HG02870 (cell line): ENCODE measurements around the gene TRNT1.
A peak's percentile ranks its signal among the peaks of the same experiment; 100 is the strongest.

Experiments
- ATAC-seq: cut with Tn5 transposase; IDR thresholded peaks from one replicate; pipeline ENCODE4 v1.9.1; 2021; ENCODE audit warnings: mild to moderate bottlenecking, moderate library complexity; ENCODE audit not compliant: unreplicated experiment

Gene TRNT1

GRCh38 chr3:3110749-3111361 lies 15.9 kb upstream of the TRNT1 start:
- ATAC-seq: peak; percentile 23

GRCh38 chr3:3113042-3113709 lies 13.6 kb upstream of the TRNT1 start:
- no peak for ATAC-seq

GRCh38 chr3:3117651-3118050 lies 9.1 kb upstream of the TRNT1 start:
- ATAC-seq: no peak

GRCh38 chr3:3119393-3119851 lies 7.3 kb upstream of the TRNT1 start:
- ATAC-seq: peak; percentile 74

- ATAC-seq: no peak
These were observed 763 bp upstream of the TRNT1 start for GRCh38 chr3:3125977-3126376.

GRCh38 chr3:3127432-3128010 lies 781 bp downstream of the TRNT1 start:
- peak; percentile 30 for ATAC-seq

- no peak for ATAC-seq
These were observed 2.8 kb downstream of the TRNT1 start for GRCh38 chr3:3129579-3129978.

- no peak for ATAC-seq
These were observed 6.8 kb downstream of the TRNT1 start for GRCh38 chr3:3133500-3133899.

GRCh38 chr3:3134750-3135448 lies 8.2 kb downstream of the TRNT1 start:
- ATAC-seq: no peak

GRCh38 chr3:3137526-3137925 lies 10.8 kb downstream of the TRNT1 start:
- no peak for ATAC-seq

- peak; percentile 83 for ATAC-seq
These were observed 15.2 kb downstream of the TRNT1 start for GRCh38 chr3:3141939-3142338.

- ATAC-seq: no peak
These were observed 19.1 kb downstream of the TRNT1 start for GRCh38 chr3:3145831-3146230.

GRCh38 chr3:3149560-3149959 lies 22.8 kb downstream of the TRNT1 start:
- ATAC-seq: no peak

GRCh38 chr3:3151513-3151912 lies 24.8 kb downstream of the TRNT1 start:
- no peak for ATAC-seq

- ATAC-seq: no peak
These were observed 28.3 kb downstream of the TRNT1 start for GRCh38 chr3:3154879-3155610.

- ATAC-seq: no peak
These were observed 30.7 kb downstream of the TRNT1 start for GRCh38 chr3:3157484-3157883.

GRCh38 chr3:3160826-3161225 lies 34.1 kb downstream of the TRNT1 start:
- ATAC-seq: no peak

GRCh38 chr3:3165241-3165640 lies 38.5 kb downstream of the TRNT1 start:
- no peak for ATAC-seq

GRCh38 chr3:3165650-3166049 lies 38.9 kb downstream of the TRNT1 start:
- ATAC-seq: no peak

GRCh38 chr3:3170998-3171397 lies 44.3 kb downstream of the TRNT1 start:
- ATAC-seq: no peak

- no peak for ATAC-seq
These were observed 45.9 kb downstream of the TRNT1 start for GRCh38 chr3:3172627-3173026.
